ENCODE results near the gene CACNB2. TPM values are rescaled to one million over a fixed set of nuclear protein-coding genes. Genes with fewer than 3 reads are reported as not detected.

The CACNB2 gene
- total RNA-seq, 1 experiment from 2014 or later = not detected

DNA sequence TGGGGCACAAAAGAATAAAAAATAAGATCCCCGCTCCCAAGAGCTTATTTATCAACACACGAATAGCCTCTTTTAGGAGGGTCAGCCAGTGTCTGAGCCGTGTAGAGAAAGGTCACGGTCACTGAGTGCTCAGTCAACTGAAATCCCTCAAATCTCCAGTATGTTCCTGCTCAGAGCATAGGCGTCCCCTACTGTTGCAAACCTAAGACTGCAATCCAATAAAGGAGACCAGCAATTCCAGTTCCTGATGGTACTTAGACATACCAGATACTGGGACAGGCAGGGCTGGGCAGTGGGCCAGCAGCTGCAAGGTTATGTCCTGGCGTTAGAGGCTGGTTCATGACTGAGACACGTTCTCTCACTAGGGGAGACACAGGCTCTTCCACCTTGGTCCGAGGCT, 93.6 kb downstream of the CACNB2 start:
- DNase-seq (ENCODE audit: low read depth, low spot score) = no peak

DNA sequence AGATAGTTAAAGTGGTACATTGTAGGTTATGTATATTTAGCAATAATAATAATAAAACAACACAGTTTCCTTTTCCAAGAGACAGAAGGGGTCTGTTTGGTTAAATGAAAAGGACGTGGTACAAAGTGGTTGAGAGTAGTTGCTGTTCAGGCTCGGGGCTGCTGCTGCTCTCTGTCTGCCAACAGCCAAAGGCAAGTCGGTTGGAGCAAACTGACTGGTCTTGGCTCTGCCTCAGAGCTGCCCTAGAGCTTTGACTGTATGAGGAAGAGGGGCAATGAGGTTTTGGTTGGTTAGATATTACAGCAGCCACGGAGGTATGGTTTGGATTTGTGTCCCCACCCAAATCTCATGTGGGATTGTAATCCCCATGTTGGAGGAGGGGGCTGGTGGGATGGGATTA, 95.3 kb downstream of the CACNB2 start:
- in situ Hi-C loops (cut with HindIII; ENCODE audit: low pct_unique_long_range_greater_than_20kb, low sequenced_read_pairs) = no loop called here
- Histone ChIP-seq H3K27ac (ENCODE audit: low read length) (no peak overlapping the region), H3K4me1 (ENCODE audit: control insufficient read depth, insufficient read depth, low read length) (no peaks in the 10 kb centered on the region), H3K9me3 (ENCODE audit: control insufficient read depth, insufficient read depth, low read depth, low read length) (no peaks in the 10 kb centered on the region), H3K36me3 (ENCODE audit: control insufficient read depth, insufficient read depth, low read length) (no peaks in the 10 kb centered on the region; the same call in 1 of the 2 replicates), H3K27me3 (ENCODE audit: control insufficient read depth, insufficient read depth, low read length) (no peaks in the 10 kb centered on the region), H3K4me3 (ENCODE audit: low read depth in 2 of 2, low read length in 2 of 2) (no peak overlapping the region)
- no peak for TF ChIP-seq SIN3A (IDR thresholded peaks at IDR 0.05; ENCODE audit: borderline replicate concordance, insufficient read depth, low read depth, low read length)
- TF ChIP-seq POLR2AphosphoS5 (IDR thresholded peaks at IDR 0.05; ENCODE audit: low read depth, low read length) = no peak
- TF ChIP-seq, protein P1, sequence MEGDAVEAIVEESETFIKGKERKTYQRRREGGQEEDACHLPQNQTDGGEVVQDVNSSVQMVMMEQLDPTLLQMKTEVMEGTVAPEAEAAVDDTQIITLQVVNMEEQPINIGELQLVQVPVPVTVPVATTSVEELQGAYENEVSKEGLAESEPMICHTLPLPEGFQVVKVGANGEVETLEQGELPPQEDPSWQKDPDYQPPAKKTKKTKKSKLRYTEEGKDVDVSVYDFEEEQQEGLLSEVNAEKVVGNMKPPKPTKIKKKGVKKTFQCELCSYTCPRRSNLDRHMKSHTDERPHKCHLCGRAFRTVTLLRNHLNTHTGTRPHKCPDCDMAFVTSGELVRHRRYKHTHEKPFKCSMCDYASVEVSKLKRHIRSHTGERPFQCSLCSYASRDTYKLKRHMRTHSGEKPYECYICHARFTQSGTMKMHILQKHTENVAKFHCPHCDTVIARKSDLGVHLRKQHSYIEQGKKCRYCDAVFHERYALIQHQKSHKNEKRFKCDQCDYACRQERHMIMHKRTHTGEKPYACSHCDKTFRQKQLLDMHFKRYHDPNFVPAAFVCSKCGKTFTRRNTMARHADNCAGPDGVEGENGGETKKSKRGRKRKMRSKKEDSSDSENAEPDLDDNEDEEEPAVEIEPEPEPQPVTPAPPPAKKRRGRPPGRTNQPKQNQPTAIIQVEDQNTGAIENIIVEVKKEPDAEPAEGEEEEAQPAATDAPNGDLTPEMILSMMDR (IDR thresholded peaks at IDR 0.05) = no peak
- TF ChIP-seq, protein P2, sequence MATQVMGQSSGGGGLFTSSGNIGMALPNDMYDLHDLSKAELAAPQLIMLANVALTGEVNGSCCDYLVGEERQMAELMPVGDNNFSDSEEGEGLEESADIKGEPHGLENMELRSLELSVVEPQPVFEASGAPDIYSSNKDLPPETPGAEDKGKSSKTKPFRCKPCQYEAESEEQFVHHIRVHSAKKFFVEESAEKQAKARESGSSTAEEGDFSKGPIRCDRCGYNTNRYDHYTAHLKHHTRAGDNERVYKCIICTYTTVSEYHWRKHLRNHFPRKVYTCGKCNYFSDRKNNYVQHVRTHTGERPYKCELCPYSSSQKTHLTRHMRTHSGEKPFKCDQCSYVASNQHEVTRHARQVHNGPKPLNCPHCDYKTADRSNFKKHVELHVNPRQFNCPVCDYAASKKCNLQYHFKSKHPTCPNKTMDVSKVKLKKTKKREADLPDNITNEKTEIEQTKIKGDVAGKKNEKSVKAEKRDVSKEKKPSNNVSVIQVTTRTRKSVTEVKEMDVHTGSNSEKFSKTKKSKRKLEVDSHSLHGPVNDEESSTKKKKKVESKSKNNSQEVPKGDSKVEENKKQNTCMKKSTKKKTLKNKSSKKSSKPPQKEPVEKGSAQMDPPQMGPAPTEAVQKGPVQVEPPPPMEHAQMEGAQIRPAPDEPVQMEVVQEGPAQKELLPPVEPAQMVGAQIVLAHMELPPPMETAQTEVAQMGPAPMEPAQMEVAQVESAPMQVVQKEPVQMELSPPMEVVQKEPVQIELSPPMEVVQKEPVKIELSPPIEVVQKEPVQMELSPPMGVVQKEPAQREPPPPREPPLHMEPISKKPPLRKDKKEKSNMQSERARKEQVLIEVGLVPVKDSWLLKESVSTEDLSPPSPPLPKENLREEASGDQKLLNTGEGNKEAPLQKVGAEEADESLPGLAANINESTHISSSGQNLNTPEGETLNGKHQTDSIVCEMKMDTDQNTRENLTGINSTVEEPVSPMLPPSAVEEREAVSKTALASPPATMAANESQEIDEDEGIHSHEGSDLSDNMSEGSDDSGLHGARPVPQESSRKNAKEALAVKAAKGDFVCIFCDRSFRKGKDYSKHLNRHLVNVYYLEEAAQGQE (IDR thresholded peaks at IDR 0.05; ENCODE audit: insufficient read depth in 1 of 2, low read depth in 2 of 2, low read length in 1 of 2) = no peak
- TF ChIP-seq TCF7L2 (IDR thresholded peaks at IDR 0.05; ENCODE audit: low read depth, low read length) = no peak
- BruUV-seq (replicated peaks) = no TSS peak
- POLR2A ChIA-PET = no interaction called here
- no peak for DNase-seq (ENCODE audit: low read depth, low spot score)
- CTCF ChIA-PET = no interaction called here
- intact Hi-C loops (cut with micrococcal nuclease; ENCODE audit: unreplicated experiment) = no loop called here
- ATAC-seq = no peak

More for the DNA sequence above, 93.6 kb downstream of the CACNB2 start:
- ChIA-PET CTCF (no interaction called here), POLR2A (no interaction called here)
- intact Hi-C loops (cut with micrococcal nuclease; ENCODE audit: unreplicated experiment) = no loop called here
- H3K4me3 ChIP-seq (ENCODE audit: low read depth in 2 of 2, low read length in 2 of 2) = no peak overlapping the region
- no peaks in the 10 kb centered on the region for H3K27me3 ChIP-seq (ENCODE audit: control insufficient read depth, insufficient read depth, low read length)
- H3K4me1 ChIP-seq (ENCODE audit: control insufficient read depth, insufficient read depth, low read length) = no peaks in the 10 kb centered on the region
- in situ Hi-C loops (cut with HindIII; ENCODE audit: low pct_unique_long_range_greater_than_20kb, low sequenced_read_pairs) = no loop called here
- TF ChIP-seq, protein P1 (IDR thresholded peaks at IDR 0.05) = peak; percentile 18
- no peak for TF ChIP-seq POLR2AphosphoS5 (IDR thresholded peaks at IDR 0.05; ENCODE audit: low read depth, low read length)
- H3K27ac ChIP-seq (ENCODE audit: low read length) = no peak overlapping the region
- ATAC-seq = no peak
- H3K9me3 ChIP-seq (ENCODE audit: control insufficient read depth, insufficient read depth, low read depth, low read length) = no peaks in the 10 kb centered on the region
- no peaks in the 10 kb centered on the region for H3K36me3 ChIP-seq (ENCODE audit: control insufficient read depth, insufficient read depth, low read length)
- no TSS peak for BruUV-seq (replicated peaks)

Data from Panc1 (cell line).